GM19455 (cell line): ENCODE data around the gene ZNF184.

Source experiments
- ATAC-seq: cut with Tn5 transposase; IDR thresholded peaks from one replicate; pipeline ENCODE4 v1.9.1; 2021; ENCODE audit not compliant: unreplicated experiment

ZNF184 gene

DNA sequence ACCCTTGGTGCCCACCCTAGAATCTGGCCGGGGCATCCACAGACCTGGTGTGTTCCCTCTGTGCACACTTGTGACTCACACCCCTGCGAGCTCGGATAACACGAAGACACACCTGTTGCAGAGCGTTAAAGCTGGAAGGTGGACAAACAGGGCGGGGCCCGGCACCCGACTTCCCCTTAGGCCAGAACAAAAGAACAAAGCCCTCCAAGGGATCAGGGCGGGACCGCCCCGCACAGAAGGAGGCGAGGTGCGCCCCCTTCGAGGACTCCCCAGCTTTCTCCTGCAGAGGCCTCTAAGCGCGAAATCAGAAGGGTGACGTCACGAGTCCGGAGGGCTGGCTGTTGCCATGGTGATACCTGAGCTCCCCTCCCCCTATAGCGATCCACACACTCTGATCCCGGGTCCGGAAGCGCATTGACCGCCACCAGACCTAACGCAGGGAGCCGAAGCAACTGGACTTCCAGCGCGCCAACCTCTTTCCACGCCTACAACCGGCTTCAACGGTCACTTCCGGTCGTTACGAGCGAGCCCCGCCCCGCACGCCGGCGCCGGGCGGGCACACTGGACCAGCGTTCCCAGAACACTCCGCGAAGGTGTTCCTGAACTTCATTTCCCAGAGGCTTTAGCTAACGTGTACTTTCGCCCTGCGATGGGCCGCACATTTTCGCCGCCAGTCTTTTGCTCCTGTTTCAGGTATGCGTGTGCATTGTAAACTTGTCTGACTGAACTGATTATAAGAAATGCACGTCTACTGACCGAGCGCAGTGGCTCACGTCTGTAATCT, at the start of gene ZNF184:
ZNF184 (minus strand) TSS at position 489 of the 784 bp plus-strand sequence. CDS start 811 bp downstream, outside the sequence.
- ATAC-seq = peak; percentile 85

DNA sequence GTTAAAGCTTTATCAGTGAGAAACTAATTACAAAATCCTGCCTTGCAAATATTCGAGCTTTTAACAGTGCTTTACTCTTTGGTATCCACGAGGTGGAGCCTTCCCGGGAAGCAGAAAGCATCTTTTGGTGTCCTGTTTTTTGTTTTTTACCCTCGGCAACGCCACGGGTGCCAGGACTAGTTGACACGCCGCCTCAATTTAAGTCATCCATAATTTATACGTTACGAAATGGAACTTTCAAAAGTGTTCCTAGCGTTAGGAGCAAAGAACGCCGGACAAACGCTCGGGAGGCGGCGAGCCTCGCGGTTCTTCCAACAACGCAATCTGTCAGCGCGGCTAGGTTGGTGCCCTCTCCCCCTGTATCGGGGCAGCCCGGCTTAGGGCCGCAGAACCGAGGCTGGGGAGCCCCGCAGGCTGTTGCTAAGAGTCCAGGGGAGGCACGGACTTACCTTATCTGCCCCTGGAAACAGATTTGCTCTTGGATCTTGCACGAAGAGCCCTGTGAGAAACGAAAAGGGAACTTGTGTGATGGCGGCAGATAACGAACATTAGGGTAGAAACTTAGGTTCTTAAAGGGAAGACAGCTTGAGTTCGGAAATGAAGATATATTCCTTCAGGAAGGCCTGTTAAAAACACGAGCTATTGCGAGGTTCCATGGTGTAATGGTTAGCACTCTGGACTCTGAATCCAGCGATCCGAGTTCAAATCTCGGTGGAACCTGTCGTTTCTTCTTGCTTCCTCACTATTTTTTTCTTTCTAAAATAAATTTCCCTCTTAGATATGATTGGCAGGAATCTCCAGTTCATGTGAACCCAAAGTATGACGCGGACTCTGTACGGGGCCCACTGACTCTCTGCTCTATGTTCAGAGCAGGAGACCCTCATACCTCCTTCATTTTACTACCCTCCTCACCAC, 46.2 kb upstream of the ZNF184 start:
- peak; percentile 75 for ATAC-seq

DNA sequence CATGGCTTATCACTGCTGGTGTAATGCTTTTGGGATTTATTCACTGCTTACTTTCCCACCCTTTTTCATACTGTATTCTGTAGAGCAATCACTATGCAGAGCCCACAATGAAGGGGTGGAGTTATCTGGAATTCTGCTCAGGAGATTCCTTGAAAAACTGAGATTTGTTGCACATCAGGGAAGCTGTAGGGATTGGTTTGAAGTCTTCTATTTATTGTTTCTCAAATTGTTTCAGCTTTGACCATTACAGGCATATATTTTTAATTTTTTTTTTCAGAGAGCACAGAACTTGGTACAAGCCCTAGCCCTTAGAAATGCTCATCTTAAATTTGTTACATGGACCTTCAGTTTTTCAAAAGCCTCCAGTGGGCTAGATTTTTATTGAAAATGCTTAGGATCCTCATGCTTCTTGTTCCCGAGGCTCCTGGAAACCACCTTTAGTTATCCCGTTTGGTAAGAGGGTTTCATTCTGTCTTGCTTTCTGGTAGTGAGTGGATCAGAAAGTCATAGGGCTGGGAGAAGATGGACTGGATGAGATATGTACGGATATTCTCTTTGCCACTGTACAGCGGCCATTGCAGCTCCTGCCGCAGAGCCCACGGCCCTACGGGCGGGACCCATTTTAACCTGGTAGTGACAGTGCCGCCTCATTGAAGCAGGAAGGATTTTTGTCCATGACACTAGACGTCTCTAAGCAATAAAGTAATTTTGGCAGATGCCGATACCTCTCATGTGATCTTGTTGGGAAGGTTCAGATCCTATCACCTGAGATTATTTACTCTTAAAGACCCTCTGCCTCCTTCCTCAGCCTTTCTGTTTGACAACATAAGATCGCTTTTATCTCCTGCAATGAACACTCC, 45.3 kb upstream of the ZNF184 start:
- ATAC-seq = no peak

DNA sequence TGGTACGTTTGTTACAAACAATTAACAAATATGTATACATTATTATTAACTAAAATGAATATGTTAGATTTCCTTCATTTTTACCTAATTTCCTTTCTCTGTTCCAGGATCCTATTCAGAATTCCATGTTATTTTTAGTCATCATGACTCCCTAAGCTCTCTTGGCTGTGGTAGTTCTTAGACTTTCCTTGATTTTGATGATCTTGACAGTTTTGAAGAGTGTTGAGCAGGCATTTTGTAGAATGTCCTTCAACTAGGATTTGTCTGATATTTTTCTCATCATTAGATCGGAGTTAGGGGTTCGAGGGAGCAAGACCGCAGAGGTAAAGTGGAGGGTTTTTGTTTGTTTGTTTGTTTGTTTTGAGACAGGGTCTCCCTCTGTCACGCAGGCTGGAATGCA, 44.3 kb upstream of the ZNF184 start:
- ATAC-seq = no peak

DNA sequence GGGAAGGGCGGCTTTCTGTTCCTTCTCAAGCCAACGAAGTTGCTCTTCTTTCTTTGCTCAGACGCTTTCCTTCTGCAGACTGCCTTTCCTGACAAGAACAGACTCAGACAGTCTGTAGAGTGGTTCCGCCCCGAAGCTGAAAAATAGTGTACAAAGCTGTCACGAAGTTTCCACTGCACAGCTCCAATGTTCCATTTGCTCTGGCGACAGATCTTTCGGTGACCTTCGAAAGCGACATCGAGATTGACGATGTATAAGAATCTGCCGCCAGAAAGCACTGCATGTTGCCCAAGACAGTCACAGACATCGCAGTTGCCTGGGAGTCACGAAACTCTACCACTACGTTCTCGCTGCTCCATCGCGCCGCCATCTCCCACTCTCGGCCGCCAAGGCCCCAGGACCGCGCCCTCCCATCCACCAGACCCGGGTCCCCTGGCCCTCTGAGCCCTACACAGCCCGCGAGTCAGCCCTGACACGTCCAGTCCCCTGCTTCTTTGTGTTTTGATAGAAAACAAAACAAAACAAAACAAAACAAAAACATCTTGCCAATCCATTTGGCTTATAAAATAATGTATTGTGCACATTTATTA, 42.1 kb upstream of the ZNF184 start:
- ATAC-seq = no peak

DNA sequence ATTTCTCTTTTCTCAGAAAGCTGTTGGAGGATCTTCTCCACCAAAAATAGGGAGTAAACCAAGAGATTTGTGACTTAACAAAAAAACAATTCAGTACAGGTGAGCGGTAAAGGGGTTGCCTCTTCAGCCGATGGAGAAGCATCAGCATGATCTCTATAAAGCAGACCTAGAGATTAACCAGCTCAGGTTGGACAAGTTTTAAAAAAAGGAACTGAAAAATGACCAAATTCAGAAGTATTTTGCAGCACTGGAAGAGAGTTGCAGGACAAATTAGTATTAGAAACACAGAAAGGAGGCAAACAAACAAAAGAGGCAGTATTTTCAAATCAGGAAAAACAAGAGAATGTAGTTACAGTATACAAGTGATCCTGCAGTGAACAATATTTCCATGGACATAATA, 39.6 kb upstream of the ZNF184 start:
- ATAC-seq = no peak

- no peak for ATAC-seq
Measured at GRCh38 chr6:27507041-27507956, 34.4 kb upstream of the ZNF184 start.

DNA sequence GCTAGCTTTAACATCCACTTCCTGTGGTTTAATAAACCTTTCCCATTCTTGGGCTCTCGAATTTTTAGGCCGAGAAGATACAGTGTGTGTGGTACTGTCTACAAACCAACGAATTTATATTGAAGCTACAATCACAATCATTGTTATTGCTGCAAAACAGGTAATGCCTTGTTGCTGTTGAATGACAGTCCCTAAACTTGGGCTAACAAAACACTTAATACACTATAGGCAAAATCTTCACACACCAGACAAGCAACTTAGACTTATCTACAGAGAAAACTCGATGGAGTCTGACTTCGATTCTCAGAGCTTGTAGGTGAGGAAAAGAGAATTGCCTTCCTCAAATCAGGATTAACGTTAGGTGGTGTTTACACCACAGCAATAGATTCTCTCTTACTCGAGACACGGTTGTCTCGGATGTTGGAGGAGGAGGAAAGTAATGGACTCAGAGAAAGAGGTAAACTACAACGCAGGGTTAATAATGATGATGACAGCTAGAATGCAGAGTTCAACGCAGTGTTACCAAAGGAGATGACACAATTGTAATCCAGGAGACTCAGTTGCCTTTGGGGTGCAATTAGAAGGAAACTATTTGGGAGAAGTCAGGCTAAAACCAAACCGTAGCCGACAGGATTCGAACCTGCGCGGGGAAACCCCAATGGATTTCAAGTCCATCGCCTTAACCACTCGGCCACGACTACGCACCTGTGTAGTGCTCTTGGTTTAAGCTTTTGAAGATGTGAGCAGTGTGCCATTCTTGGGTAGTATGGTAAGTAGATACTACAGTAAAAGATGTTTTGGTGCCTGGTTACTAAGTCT, 32.5 kb upstream of the ZNF184 start:
- ATAC-seq = no peak

DNA sequence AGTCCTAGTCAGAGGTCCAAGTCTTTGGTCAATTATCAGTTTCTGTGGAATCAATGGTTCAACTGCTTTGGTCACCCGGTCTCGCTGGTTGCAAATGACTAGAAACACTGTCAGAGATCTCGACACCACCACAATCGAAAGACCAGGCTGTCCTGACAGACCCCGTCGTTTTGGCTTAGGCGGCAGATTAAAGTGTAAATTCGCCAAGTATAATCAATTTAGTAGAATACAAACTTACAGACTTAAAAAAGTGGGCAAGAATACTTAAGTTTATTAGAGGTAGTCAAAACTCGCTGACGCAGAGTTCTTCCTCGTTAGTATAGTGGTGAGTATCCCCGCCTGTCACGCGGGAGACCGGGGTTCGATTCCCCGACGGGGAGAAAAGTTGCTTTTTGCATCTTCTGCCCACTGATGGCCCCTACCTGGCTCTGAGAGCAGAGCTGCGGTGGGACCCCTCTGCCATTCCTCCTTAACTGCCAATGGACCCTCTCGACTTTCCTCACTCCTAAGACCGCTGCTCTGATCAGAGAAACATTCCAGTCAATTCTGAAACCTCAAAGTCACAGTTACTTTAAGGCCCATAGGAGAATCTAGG, 30.6 kb upstream of the ZNF184 start:
- peak; percentile 28 for ATAC-seq

DNA sequence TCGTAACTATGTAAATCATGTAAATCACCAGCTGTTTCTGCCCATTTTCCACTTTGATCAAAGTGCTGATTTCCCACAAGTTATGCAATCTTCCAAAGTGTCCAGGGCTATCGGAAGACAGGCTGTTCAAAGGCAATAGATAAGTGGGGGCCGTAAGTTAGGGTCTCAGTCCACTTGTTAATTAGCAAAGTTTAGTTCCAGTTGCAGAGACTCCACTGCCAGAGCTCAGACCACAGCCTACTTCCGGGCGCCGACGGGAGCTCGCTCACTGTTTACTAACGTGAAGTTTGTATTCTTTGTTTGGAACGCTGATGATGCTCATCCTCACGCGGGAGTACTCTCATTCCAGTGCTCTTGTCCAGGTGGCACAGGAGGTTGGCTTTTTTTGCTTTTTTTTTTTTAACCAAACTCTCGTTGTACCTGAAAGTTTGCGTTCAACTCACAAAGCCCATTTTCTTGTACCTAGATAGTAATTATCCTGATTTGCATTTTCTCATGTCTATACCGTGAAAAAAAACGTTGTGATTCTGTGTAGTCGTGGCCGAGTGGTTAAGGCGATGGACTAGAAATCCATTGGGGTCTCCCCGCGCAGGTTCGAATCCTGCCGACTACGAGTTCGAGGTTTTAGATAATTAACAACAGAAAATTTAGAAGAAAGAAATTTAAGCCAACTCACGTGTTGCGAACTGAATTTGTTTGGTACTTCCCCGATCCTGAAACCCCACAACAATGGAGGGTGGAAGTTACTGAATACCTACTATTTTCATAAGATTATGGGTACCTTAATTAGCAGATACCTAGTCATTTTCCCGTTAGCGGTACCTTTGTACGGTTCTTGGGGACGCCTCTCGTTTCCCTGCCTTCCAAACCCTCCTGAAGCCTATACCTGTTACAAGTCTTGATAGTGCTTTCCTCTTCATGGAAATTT, 29.9 kb upstream of the ZNF184 start:
- peak; percentile 42 for ATAC-seq

DNA sequence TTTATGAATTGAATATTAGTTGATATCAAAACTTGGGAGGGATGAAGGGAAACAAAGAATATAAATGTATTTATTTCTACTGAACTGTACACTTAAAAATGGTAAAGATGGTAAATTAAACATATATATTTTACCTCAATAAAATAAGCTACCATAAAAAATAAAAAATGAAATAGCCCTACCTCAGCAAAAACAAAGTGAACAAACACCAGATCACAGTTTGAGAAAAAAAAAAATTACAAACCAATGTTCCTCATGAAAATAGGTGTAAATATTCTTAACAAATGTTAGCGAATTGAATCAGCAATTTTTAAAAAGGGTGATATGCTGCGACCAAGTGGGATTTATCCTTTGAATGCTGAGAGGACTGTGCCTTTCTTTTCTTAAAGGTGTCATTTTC, 28.3 kb upstream of the ZNF184 start:
- ATAC-seq = no peak

DNA sequence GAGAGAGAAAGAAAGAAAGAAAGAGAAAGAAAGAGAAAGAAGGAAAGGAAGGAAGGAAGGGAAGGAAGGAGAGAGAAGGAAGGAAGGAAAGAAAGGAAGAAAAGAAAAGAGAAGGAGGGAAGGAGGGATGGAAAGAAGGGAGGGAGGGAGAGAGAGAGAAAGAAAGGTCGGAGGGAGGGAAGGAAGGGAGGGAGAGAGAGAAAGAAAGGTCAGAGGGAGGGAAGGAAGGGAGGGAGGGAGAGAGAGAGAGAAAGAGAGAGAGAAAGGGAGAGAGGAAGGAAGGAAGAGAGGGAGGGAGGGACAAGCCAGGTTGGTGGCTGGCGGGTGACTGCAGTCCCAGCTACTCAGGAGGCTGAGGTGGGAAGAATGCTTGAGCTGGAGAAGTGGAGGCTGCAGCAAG, 27.3 kb upstream of the ZNF184 start:
- ATAC-seq = no peak

DNA sequence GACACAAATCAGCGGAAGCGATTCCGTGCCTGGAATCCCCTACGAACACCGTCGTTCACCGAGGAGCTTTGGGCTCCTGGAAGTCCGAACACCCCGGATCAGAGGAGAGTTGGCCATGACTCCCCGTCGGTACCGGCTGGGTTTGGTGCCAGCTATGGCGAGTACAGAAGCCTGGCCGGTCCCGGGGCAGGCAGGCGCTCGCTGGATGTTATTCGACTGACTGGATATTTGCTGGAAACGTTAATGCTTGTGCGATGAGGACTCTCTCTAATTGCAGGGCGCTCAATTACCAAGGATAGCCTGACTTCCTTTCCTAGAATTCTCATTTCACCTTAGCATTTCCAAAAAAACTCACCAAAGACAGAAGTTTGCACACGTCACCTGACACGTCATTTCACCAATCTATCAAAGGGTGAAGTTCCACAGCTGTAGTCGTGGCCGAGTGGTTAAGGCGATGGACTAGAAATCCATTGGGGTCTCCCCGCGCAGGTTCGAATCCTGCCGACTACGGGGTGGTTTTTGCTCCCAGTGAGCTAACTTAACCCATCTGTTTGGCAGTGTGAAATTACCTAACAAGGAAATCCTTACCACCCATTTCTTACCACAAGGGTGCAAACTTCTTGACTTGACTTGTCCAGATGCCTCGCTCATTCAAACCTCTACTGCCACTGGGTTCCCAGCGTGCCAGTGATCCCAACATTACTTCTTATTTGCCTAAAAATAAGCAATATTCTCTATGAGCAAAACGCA, 22.7 kb upstream of the ZNF184 start:
- ATAC-seq = no peak

- ATAC-seq = no peak
Measured at GRCh38 chr6:27494987-27495385, 22.1 kb upstream of the ZNF184 start.

GRCh38 chr6:27494103-27494502, 21.2 kb upstream of the ZNF184 start:
- ATAC-seq = no peak

- no peak for ATAC-seq
Measured at GRCh38 chr6:27492631-27493190, 19.8 kb upstream of the ZNF184 start.
